HL-60 (cell line): ENCODE results near the gene CACNA2D3.

ENCODE experiments used
- DNase-seq, 2 experiments: peaks; one replicate each; pipeline ENCODE4 v3.0.0-alpha.2; 2010 to 2020; ENCODE audit warnings: low read depth in 1 of 2, low spot score in 1 of 2
- H3K27ac ChIP-seq: fragments of 250-450 bp; sonication (Bioruptor Pico); replicated peaks from 2 replicates; pipeline ENCODE4 v1.5.1; 2020; ENCODE audit warnings: mild to moderate bottlenecking, moderate library complexity
- H3K27me3 ChIP-seq: fragments of 250-450 bp; sonication (Bioruptor Pico); 2 replicates; pipeline ENCODE4 v1.5.1; 2021; ENCODE audit warnings: mild to moderate bottlenecking, moderate library complexity; ENCODE audit not compliant: insufficient read depth, poor library complexity, severe bottlenecking
- H3K4me3 ChIP-seq: replicated peaks from 2 replicates; pipeline ENCODE4 v1.5.1; 2011; ENCODE audit warnings: mild to moderate bottlenecking, control low read depth, low read length; ENCODE audit not compliant: insufficient read depth
- GABPA ChIP-seq: IDR thresholded peaks from 2 replicates; pipeline ENCODE4 v1.6.1; 2012; ENCODE audit warnings: low read depth
- POLR2AphosphoS5 ChIP-seq: IDR thresholded peaks from 2 replicates; pipeline ENCODE4 v1.6.1; 2012; ENCODE audit warnings: low read depth
- SPI1 ChIP-seq: IDR thresholded peaks from 2 replicates; pipeline ENCODE4 v1.6.1; 2012; ENCODE audit warnings: low read depth, mild to moderate bottlenecking, borderline replicate concordance
- TF ChIP-seq, protein P1 (sequence below): IDR thresholded peaks from one replicate; pipeline ENCODE4 v1.5.1; 2011; ENCODE audit warnings: low read length, control low read depth, inconsistent platforms; ENCODE audit not compliant: insufficient read depth
- TF ChIP-seq, protein P2 (sequence below): IDR thresholded peaks from 2 replicates; pipeline ENCODE4 v1.6.1; 2012; ENCODE audit warnings: low read depth; ENCODE audit not compliant: insufficient replicate concordance

CACNA2D3 gene

GRCh38 chr3:54599716-54600115, 477.4 kb downstream of the CACNA2D3 start:
- TF ChIP-seq GABPA: no peak
- TF ChIP-seq POLR2AphosphoS5: no peak
- Histone ChIP-seq H3K27ac (no peak overlapping the region), H3K4me3 (no peak overlapping the region), H3K27me3 (no peaks in the 10 kb centered on the region)
- no peak for DNase-seq

DNA sequence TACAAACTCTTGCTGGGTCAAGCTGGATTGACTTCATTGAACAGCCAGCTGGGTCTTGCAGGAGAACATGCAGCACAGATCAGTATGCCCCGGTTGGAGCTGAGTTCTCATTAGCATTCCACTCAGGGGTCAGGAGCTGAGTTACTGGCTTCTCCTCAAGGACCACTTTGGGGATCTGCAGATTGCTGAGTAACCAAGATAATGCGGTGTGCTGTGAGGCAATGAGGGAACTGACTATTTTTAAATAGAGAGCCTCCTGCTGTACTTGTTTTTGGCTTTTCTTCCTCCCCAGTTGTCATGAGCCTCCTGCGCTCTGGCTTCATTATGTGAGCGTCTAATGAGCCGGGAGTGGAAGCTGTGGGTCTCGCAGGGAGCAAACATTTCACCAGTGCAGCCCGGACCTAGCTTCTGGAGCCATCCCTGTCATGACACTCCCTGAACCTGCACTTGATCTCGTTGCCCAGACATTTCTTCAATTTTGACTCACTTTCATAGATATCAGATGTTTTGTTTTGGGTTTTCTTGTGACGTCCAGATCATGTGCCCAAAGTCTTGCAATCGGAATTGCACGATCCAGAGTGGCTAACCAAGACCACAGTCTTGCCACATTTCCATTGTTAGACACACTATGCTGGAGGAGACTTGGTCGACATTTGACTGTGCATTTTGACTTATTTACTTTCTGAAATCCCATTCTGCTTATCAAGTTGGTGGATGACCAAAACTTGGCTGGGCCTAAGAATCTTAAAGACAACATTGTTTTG, 478.3 kb downstream of the CACNA2D3 start:
- H3K27me3 ChIP-seq: no peaks in the 10 kb centered on the region
- DNase-seq: no peak
- H3K27ac ChIP-seq: no peak overlapping the region
- no peak overlapping the region for H3K4me3 ChIP-seq
- no peak for TF ChIP-seq POLR2AphosphoS5
- TF ChIP-seq SPI1: no peak
- TF ChIP-seq, protein P1, sequence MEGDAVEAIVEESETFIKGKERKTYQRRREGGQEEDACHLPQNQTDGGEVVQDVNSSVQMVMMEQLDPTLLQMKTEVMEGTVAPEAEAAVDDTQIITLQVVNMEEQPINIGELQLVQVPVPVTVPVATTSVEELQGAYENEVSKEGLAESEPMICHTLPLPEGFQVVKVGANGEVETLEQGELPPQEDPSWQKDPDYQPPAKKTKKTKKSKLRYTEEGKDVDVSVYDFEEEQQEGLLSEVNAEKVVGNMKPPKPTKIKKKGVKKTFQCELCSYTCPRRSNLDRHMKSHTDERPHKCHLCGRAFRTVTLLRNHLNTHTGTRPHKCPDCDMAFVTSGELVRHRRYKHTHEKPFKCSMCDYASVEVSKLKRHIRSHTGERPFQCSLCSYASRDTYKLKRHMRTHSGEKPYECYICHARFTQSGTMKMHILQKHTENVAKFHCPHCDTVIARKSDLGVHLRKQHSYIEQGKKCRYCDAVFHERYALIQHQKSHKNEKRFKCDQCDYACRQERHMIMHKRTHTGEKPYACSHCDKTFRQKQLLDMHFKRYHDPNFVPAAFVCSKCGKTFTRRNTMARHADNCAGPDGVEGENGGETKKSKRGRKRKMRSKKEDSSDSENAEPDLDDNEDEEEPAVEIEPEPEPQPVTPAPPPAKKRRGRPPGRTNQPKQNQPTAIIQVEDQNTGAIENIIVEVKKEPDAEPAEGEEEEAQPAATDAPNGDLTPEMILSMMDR: no peak
- TF ChIP-seq, protein P2, sequence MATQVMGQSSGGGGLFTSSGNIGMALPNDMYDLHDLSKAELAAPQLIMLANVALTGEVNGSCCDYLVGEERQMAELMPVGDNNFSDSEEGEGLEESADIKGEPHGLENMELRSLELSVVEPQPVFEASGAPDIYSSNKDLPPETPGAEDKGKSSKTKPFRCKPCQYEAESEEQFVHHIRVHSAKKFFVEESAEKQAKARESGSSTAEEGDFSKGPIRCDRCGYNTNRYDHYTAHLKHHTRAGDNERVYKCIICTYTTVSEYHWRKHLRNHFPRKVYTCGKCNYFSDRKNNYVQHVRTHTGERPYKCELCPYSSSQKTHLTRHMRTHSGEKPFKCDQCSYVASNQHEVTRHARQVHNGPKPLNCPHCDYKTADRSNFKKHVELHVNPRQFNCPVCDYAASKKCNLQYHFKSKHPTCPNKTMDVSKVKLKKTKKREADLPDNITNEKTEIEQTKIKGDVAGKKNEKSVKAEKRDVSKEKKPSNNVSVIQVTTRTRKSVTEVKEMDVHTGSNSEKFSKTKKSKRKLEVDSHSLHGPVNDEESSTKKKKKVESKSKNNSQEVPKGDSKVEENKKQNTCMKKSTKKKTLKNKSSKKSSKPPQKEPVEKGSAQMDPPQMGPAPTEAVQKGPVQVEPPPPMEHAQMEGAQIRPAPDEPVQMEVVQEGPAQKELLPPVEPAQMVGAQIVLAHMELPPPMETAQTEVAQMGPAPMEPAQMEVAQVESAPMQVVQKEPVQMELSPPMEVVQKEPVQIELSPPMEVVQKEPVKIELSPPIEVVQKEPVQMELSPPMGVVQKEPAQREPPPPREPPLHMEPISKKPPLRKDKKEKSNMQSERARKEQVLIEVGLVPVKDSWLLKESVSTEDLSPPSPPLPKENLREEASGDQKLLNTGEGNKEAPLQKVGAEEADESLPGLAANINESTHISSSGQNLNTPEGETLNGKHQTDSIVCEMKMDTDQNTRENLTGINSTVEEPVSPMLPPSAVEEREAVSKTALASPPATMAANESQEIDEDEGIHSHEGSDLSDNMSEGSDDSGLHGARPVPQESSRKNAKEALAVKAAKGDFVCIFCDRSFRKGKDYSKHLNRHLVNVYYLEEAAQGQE: no peak
- no peak for TF ChIP-seq GABPA

DNA sequence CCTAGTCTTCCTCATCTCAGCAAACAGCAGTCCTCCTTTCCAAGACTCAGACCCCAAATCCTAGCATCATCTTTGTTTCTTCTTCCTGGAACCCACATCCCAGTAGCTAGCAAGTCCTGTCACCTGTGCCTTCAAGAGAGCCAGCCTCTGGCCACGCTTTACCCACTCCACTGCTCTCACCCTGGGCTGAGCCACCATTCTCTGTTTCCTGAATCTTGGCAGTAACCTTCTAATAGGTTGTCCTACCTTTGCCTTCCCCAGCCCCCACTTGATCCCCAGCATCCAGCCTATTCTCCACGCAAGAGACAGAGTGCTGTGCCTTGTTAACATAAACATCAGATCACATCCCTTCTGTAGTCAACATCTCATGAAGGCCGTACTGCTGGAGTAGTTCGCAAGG, 482.1 kb downstream of the CACNA2D3 start:
- DNase-seq: no peak
- TF ChIP-seq, protein P2: no peak
- TF ChIP-seq GABPA (no peak), POLR2AphosphoS5 (no peak), SPI1 (no peak)
- no peak overlapping the region for H3K27ac ChIP-seq
- no peaks in the 10 kb centered on the region for H3K27me3 ChIP-seq
- H3K4me3 ChIP-seq: no peak overlapping the region

GRCh38 chr3:54608041-54608440, 485.7 kb downstream of the CACNA2D3 start:
- TF ChIP-seq SPI1 (no peak), POLR2AphosphoS5 (no peak)
- TF ChIP-seq, protein P2: no peak
- TF ChIP-seq, protein P1: no peak
- Histone ChIP-seq H3K27me3 (no peaks in the 10 kb centered on the region), H3K4me3 (no peak overlapping the region), H3K27ac (no peak overlapping the region)
- DNase-seq: no peak
